ENCODE measurements around the gene KLHDC8A. TPM values are rescaled to one million over a fixed set of nuclear protein-coding genes. Genes with fewer than 3 reads are reported as not detected.

Gene KLHDC8A
- total RNA-seq, 4 donors from 2014 or later, result not detected

DNA sequence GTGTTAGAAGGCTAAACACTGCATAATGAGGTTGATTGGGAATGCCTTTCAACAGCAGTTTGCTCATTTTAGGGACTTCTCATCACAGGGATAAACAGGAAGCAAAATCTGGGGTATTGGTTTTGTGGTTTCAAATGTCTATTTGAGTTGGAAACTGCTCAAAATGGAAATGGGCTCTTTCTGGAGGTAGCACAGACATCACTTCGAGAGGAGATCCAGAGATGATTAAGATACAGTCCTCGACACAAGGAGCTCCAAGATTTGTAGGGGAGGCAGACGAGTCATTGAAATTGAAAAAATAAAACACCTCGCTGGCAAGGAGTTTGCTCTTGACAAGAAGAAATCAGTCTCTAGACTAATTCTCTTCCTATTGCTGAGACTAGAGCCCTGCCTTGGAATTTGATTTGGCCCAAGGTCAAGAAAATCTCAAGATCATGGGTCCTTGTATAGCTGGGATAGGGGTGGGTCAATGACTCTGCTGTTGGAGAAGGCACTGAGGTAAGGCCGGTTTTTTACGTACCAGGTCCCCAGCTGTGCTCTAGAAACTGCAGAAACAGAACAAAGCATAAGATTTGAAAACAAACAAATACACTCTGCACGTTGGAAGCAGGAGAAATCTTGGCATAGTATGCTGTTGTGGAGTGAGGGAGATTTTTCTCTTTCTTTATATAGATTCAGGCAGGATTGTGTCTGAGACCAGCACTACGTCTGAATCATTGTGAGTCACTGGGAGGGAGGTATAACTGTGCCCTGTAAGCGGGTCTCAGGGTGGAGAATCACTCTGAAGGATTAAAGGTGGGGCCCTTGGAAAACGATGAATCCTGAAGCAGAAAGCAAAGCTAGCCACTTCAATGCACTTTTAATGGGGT lies 17.7 kb upstream of the KLHDC8A start:
- TF ChIP-seq, protein P1, sequence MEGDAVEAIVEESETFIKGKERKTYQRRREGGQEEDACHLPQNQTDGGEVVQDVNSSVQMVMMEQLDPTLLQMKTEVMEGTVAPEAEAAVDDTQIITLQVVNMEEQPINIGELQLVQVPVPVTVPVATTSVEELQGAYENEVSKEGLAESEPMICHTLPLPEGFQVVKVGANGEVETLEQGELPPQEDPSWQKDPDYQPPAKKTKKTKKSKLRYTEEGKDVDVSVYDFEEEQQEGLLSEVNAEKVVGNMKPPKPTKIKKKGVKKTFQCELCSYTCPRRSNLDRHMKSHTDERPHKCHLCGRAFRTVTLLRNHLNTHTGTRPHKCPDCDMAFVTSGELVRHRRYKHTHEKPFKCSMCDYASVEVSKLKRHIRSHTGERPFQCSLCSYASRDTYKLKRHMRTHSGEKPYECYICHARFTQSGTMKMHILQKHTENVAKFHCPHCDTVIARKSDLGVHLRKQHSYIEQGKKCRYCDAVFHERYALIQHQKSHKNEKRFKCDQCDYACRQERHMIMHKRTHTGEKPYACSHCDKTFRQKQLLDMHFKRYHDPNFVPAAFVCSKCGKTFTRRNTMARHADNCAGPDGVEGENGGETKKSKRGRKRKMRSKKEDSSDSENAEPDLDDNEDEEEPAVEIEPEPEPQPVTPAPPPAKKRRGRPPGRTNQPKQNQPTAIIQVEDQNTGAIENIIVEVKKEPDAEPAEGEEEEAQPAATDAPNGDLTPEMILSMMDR (IDR thresholded peaks at IDR 0.05; ENCODE audit: low read depth), result no peak

DNA sequence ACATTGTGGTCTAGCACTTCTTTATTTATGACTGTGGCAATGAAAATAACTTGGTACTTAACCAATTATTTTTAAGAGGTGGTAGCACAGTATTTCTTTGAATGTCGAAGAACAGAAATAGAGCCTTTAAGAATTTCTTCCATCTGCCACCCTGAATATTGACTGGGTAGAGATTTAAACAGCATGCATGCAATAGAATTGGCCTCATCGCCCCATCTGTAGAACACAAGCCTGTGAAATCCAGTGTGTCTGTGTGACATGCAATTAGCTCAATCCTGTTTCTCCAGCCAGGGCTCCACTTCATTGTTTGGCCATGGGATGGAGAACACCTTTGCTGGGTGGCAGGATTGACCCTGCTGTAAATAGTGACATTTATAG lies 17.1 kb upstream of the KLHDC8A start:
- TF ChIP-seq, protein P1 (IDR thresholded peaks at IDR 0.05; ENCODE audit: low read depth), result no peak

DNA sequence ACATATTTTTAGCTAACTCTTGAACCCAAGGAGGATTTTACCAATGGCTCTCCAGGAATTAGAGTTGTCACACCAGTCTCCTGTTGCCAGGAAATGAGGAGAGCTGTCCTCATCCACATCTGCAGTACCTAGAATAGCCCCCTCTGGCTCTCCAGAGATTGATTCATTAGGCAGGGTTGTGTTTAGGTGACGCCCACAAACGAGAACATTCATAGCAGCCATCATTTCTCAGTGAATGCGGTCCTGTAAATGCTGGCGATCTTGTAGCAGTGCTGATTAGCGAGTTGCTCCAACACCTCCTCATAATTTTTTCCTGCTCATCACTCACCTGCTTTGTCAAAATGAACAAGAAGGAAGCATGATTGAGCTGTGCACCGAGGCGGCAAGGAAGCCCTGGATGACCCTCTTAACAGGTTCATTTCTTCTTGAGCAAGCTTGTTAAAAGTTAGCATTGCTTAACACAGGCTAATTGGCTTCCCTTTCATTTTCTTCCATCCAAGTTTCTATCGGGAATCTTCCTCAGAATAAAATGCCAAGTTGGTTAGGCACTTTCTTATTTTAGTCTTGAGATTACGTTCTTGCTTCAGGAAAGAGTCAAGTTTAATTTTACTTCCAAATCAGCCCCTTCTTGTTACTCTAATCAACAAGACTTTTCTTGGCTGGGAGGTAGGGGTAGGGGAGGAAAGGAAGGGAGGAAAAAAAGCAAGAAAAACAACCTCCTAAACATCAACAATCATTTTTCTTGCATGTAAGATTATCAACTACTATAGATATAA lies 16.5 kb upstream of the KLHDC8A start:
- TF ChIP-seq, protein P1 (IDR thresholded peaks at IDR 0.05; ENCODE audit: low read depth), result no peak

DNA sequence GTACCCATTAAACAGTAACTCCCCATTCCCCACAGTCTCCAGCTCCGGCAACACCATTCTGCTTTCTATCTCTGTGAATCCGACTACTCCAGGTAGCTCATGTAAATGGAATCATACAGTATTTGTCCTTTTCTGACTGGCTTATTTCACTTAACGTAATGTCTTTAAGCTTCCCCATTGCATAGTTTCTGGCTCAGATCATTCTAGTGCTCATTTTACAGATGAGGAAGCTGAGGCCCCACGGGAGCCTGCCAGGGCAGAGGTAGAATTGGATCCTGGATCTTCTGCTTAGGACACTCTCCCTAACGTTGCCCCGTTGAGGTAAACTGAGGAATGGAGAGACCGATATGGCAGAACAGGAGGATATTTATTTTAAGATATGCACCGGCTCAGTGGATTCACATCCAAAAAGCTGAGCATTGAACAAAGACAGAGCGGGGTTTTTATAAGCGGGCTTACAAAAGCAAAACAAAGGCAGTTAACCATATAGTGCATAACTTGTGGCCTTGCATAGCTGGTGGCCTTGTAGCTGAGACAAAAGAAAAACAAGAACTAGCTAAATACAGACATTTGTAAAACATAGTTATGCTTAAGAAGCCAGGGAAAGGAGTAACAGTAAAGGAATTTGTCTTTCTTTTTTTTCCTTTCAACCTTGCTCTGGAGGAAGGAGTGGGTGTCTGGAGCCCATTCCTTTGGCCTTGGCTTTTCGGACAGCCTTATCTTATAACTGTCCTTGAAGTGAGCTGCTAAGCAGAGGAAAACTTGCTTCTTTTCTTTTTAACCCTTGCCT lies 15.3 kb upstream of the KLHDC8A start:
- TF ChIP-seq, protein P1 (IDR thresholded peaks at IDR 0.05; ENCODE audit: low read depth), result no peak

DNA sequence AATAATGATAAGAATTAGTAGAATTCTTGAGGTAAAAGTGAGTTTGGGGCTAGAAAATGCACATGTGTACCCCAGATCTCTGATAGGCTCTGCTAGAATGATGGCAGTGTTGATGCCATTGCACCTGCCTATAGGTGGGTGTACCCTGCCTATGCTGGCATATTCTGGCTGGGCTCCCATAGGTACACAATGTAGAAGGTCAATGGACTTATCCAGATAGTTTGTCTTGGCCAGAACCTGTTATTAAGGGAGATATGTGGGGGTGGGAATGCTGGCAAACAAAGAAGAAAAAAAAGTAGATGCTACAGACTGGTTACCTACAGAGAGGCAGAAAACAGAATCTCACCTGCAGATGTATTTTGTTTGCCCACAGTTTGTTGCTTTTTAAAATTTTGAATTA lies 14.1 kb upstream of the KLHDC8A start:
- TF ChIP-seq, protein P1 (IDR thresholded peaks at IDR 0.05; ENCODE audit: low read depth), result no peak

DNA sequence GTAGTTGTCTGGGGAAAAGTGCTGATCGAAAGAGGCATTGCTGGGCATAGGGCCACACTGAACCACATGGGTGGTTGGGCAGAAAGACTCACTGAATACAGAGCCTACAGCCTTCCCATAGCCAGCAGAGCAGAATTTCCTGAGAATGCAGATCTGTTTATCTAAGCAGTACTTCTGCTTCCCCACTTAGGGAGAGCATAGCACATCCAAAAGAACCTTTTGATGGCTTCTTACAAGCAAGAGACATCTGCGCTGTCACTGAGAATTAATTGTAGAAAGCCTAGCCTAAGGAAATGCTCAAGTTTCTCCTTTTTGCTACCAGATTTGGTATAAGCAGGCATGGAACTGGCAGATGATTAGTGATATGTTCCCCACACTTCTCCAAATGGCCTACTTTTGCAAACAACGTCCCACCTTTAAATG lies 13.0 kb upstream of the KLHDC8A start:
- TF ChIP-seq, protein P1 (IDR thresholded peaks at IDR 0.05; ENCODE audit: low read depth), result no peak

Measured in subcutaneous adipose tissue (tissue), 4 donors.